Nephron (organoid): ENCODE data around the gene ZNF263.

Experiments used
- H3K27ac Mint-ChIP-seq, 3 experiments: 2 replicates each; pipeline ENCODE4 v1.8.0; 2020; ENCODE audit warnings: mixed read lengths in 3 of 3, mild to moderate bottlenecking in 2 of 3, moderate library complexity in 1 of 3
- H3K27me3 Mint-ChIP-seq: 2 replicates; pipeline ENCODE4 v1.8.0; 2021; ENCODE audit warnings: low read depth, mild to moderate bottlenecking, moderate library complexity, mixed read lengths
- H3K36me3 Mint-ChIP-seq: 2 replicates; pipeline ENCODE4 v1.8.0; 2020; ENCODE audit warnings: low read depth, mixed read lengths
- H3K4me1 Mint-ChIP-seq: 2 replicates; pipeline ENCODE4 v1.8.0; 2020; ENCODE audit warnings: mixed read lengths
- H3K4me3 Mint-ChIP-seq, 3 experiments: 2 replicates each; pipeline ENCODE4 v1.8.0; 2020; ENCODE audit warnings: mild to moderate bottlenecking in 3 of 3, mixed read lengths in 3 of 3, moderate library complexity in 2 of 3
- H3K9me3 Mint-ChIP-seq: 2 replicates; pipeline ENCODE4 v1.8.0; 2020; ENCODE audit warnings: mixed read lengths
- TF ChIP-seq, protein P1 (sequence below), 3 experiments: fragments of 200-600 bp; sonication (generic); IDR thresholded peaks; one replicate each; pipeline ENCODE4 v1.5.0; 2021; ENCODE audit warnings: antibody characterized with exemption in 3 of 3; ENCODE audit not compliant: unreplicated experiment in 3 of 3

The ZNF263 gene

DNA sequence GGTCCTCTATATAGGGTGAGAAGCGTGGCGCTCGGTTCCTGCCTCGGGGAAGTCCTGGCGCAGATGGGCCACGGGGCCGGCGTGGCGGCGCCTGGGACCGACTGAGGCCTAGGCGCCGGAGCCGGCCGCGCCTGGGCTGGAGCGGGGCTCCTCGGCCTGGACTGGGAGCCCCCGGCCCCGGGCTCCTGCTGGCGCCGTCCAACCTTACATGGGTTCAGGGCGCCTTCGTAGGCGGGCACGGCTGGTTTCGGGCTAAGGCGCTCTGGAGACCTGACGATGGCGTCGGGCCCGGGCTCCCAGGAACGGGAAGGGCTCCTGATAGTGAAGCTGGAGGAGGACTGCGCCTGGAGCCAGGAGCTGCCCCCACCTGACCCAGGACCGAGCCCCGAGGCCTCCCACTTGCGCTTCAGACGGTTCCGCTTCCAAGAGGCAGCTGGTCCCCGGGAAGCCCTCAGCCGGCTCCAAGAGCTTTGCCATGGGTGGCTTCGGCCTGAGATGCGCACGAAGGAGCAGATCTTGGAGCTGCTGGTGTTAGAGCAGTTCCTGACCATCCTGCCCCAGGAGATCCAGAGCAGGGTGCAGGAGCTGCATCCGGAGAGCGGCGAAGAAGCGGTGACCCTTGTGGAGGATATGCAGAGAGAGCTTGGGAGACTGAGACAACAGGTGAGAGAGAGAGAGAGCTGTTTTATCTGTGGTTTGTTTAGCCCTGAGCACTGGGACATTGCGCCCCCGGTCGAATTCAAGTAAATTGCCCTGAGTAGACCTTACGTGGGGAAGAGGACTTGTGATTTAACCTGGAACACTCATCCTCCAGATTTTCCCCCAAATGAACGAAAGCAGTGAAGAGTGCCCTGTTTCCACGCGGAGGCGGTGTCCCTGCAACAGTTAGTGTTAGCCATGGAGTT, 504 bp downstream of the ZNF263 start:
- H3K27ac Mint-ChIP-seq: peak overlapping the region; percentile 96 to 99 (median 99)
- peaks cover 29% of the 10 kb centered on the region for H3K9me3 Mint-ChIP-seq
- H3K27me3 Mint-ChIP-seq: no peaks in the 10 kb centered on the region
- H3K36me3 Mint-ChIP-seq: peaks cover 55% of the 10 kb centered on the region
- TF ChIP-seq, protein P1, sequence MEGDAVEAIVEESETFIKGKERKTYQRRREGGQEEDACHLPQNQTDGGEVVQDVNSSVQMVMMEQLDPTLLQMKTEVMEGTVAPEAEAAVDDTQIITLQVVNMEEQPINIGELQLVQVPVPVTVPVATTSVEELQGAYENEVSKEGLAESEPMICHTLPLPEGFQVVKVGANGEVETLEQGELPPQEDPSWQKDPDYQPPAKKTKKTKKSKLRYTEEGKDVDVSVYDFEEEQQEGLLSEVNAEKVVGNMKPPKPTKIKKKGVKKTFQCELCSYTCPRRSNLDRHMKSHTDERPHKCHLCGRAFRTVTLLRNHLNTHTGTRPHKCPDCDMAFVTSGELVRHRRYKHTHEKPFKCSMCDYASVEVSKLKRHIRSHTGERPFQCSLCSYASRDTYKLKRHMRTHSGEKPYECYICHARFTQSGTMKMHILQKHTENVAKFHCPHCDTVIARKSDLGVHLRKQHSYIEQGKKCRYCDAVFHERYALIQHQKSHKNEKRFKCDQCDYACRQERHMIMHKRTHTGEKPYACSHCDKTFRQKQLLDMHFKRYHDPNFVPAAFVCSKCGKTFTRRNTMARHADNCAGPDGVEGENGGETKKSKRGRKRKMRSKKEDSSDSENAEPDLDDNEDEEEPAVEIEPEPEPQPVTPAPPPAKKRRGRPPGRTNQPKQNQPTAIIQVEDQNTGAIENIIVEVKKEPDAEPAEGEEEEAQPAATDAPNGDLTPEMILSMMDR (IDR thresholded peaks at IDR 0.05; ENCODE audit: unreplicated experiment in 3 of 3): no peak
- H3K4me1 Mint-ChIP-seq: peaks cover 15% of the 10 kb centered on the region
- peak overlapping the region; percentile 91 to 99 (median 95) for H3K4me3 Mint-ChIP-seq

DNA sequence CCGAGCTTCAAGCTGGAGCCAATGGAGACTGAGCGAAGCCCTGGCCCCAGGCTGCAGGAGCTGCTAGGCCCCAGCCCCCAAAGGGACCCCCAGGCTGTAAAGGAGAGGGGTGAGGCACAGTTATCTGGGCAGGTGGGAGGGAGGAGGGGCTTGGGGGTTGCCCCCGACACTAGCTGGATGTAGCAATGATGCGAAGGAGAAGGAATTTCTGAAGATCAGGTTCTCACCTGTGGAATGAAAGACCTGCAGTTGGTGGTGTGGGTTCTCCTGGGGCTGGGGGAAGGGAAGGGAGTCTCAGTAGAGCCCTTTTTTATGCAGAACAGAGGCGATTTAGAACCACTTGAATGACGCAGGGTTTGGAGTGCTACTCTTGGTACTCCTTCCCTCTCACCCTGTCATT, 1.8 kb downstream of the ZNF263 start:
- Mint-ChIP-seq H3K4me1 (peaks cover 15% of the 10 kb centered on the region), H3K36me3 (peaks cover 68% of the 10 kb centered on the region), H3K27ac (no peak overlapping the region), H3K27me3 (no peaks in the 10 kb centered on the region), H3K4me3 (peak overlapping the region; percentile 91 to 95 (median 95)), H3K9me3 (peaks cover 41% of the 10 kb centered on the region)
- TF ChIP-seq, protein P1 (IDR thresholded peaks at IDR 0.05; ENCODE audit: unreplicated experiment in 3 of 3): no peak

DNA sequence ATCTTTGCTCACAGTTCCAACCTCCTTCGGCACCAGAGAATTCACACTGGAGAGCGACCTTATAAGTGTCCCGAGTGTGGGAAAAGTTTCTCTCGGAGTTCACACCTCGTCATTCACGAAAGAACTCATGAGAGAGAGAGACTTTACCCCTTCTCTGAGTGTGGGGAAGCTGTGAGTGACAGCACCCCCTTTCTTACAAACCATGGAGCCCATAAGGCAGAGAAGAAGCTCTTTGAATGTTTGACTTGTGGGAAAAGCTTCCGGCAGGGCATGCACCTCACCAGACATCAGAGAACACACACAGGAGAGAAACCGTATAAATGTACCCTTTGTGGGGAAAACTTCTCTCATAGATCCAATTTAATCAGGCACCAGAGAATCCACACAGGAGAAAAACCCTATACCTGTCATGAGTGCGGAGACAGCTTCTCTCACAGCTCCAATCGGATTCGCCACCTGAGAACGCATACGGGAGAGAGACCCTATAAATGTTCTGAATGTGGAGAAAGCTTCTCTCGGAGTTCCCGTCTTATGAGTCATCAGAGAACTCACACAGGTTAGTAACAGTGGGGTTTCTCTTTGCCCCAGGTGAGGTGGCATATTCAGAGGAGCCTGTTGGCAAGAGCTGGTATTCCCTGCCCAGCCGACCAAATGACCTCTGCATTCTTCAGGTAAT, 6.8 kb downstream of the ZNF263 start:
- no peaks in the 10 kb centered on the region for H3K4me1 Mint-ChIP-seq
- H3K4me3 Mint-ChIP-seq: no peak overlapping the region
- H3K27ac Mint-ChIP-seq: no peak overlapping the region
- H3K36me3 Mint-ChIP-seq: peaks cover 98% of the 10 kb centered on the region
- H3K27me3 Mint-ChIP-seq: no peaks in the 10 kb centered on the region
- H3K9me3 Mint-ChIP-seq: peaks cover 77% of the 10 kb centered on the region
- TF ChIP-seq, protein P1 (IDR thresholded peaks at IDR 0.05; ENCODE audit: unreplicated experiment in 3 of 3): no peak

DNA sequence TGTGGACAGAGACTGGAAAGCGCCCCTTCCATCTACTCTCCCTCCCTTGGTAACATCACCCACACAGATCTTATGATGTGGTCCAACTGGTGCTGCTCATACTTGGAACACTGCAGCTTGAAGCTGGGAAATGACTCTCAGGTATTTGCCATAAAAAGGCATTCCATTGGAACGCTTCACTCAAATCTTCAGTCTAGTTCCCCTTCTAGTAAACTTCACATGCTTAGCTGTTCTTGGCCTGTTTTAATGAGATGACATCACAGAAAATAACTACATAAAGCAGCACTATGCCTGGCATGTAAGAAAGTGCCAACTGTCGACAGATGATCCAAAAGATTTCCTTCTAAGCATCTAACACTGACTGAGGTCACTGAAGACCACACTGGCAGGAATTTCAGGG, 9.3 kb downstream of the ZNF263 start:
- peaks cover 78% of the 10 kb centered on the region for H3K9me3 Mint-ChIP-seq
- no peaks in the 10 kb centered on the region for H3K27me3 Mint-ChIP-seq
- TF ChIP-seq, protein P1 (IDR thresholded peaks at IDR 0.05; ENCODE audit: unreplicated experiment in 3 of 3): no peak
- peaks cover 93% of the 10 kb centered on the region for H3K36me3 Mint-ChIP-seq
- H3K4me1 Mint-ChIP-seq: no peaks in the 10 kb centered on the region
- H3K4me3 Mint-ChIP-seq: no peak overlapping the region
- no peak overlapping the region for H3K27ac Mint-ChIP-seq

DNA sequence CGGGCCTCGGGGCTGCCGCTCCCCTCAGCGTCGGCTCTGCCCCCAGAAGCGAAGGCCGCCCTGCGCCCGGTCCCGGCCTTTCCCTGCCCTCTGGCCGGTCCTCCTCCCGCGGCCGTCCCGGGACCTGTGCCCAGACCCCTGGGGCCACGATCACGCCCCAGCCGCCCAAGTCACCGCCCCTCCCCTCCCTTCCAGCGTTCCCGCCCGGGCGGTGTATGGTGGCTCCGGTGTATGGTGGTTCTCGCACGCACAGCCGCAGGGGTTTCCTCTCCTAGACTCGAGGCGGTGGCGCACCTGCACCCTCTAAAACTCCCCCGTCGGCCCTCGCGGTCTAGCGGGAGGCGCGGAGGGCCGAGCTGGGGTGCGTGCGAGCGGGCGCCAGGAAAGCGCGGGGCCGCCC, 11.9 kb downstream of the ZNF263 start:
- Mint-ChIP-seq H3K4me1 (no peaks in the 10 kb centered on the region), H3K27ac (no peak overlapping the region), H3K9me3 (peaks cover 81% of the 10 kb centered on the region), H3K27me3 (no peaks in the 10 kb centered on the region), H3K36me3 (peaks cover 92% of the 10 kb centered on the region), H3K4me3 (no peak overlapping the region)
- TF ChIP-seq, protein P1 (IDR thresholded peaks at IDR 0.05; ENCODE audit: unreplicated experiment in 3 of 3): no peak
